SU-DHL-6 (cell line): Measurements from ENCODE around the gene TYMS.
A peak's percentile ranks its signal among the peaks of the same experiment; 100 is the strongest.

Source experiments
- H2AFZ ChIP-seq: fragments of 200-600 bp; sonication (generic); 2 replicates; pipeline ENCODE4 v1.6.1; 2014; ENCODE audit warnings: low read depth, mild to moderate bottlenecking, moderate library complexity, mixed read lengths, antibody characterized with exemption, low read length; ENCODE audit not compliant: severe bottlenecking
- H3F3A ChIP-seq: fragments of 200-600 bp; shearing (Covaris generic); 2 replicates; pipeline ENCODE4 v1.6.0; 2016; ENCODE audit warnings: antibody characterized with exemption, mild to moderate bottlenecking; ENCODE audit not compliant: insufficient read depth
- H3K27ac ChIP-seq: fragments of 200-600 bp; sonication (generic); 2 replicates; pipeline ENCODE4 v1.5.1; 2016; ENCODE audit warnings: low read depth, mild to moderate bottlenecking, low read length, moderate library complexity, mixed read lengths
- H3K27me3 ChIP-seq: fragments of 200-600 bp; sonication (generic), shearing (Covaris generic); 2 replicates; pipeline ENCODE4 v1.6.0; 2014; ENCODE audit warnings: mild to moderate bottlenecking, low read length
- H3K36me3 ChIP-seq: fragments of 200-600 bp; sonication (generic); 2 replicates; pipeline ENCODE4 v1.6.1; 2014; ENCODE audit warnings: mild to moderate bottlenecking, low read length, mixed read lengths
- H3K4me2 ChIP-seq: fragments of 300-600, 200-600 bp; shearing (Covaris generic), sonication (generic); 2 replicates; pipeline ENCODE4 v1.6.0; 2014; ENCODE audit warnings: low read length, low read depth, mild to moderate bottlenecking; ENCODE audit not compliant: poor library complexity, severe bottlenecking
- H3K4me3 ChIP-seq: fragments of 200-600 bp; sonication (generic); 2 replicates; pipeline ENCODE4 v1.5.1; 2014; ENCODE audit warnings: antibody characterized with exemption, low read length, mild to moderate bottlenecking, mixed read lengths; ENCODE audit not compliant: insufficient read depth, poor library complexity, severe bottlenecking
- H3K79me2 ChIP-seq: fragments of 200-600 bp; sonication (generic); 2 replicates; pipeline ENCODE4 v1.6.1; 2014; ENCODE audit warnings: mild to moderate bottlenecking, low read length, moderate library complexity; ENCODE audit not compliant: insufficient read depth
- H3K9ac ChIP-seq: fragments of 200-600 bp; sonication (generic); 2 replicates; pipeline ENCODE4 v1.7.0; 2014; ENCODE audit warnings: mild to moderate bottlenecking, low read length
- H3K9me2 ChIP-seq: fragments of 200-600 bp; sonication (generic); replicated peaks from 2 replicates; pipeline ENCODE4 v1.6.1; 2014; ENCODE audit warnings: low read length; ENCODE audit not compliant: insufficient read depth
- H3K9me3 ChIP-seq: fragments of 200-600 bp; sonication (generic); 2 replicates; pipeline ENCODE4 v1.6.1; 2014; ENCODE audit warnings: low read length, mixed read lengths; ENCODE audit not compliant: insufficient read depth
- H4K20me1 ChIP-seq: fragments of 200-600 bp; sonication (generic); 2 replicates; pipeline ENCODE4 v1.6.1; 2014; ENCODE audit warnings: low read depth, mild to moderate bottlenecking, antibody characterized with exemption, low read length, moderate library complexity, mixed read lengths
- EZH2phosphoT487 ChIP-seq: fragments of 200-600 bp; sonication (generic), shearing (Covaris generic); conservative IDR thresholded peaks from 2 replicates; pipeline ENCODE4 v1.6.1; 2018; ENCODE audit warnings: mild to moderate bottlenecking, antibody characterized with exemption, low read length, moderate library complexity, mixed read lengths
- TF ChIP-seq, protein P1 (sequence below): fragments of 200-600 bp; sonication (generic); IDR thresholded peaks from one replicate; pipeline ENCODE4 v1.5.1; 2017; ENCODE audit warnings: antibody characterized with exemption, mild to moderate bottlenecking, low read length, moderate library complexity; ENCODE audit not compliant: insufficient read depth, poor library complexity, severe bottlenecking

TYMS gene

DNA sequence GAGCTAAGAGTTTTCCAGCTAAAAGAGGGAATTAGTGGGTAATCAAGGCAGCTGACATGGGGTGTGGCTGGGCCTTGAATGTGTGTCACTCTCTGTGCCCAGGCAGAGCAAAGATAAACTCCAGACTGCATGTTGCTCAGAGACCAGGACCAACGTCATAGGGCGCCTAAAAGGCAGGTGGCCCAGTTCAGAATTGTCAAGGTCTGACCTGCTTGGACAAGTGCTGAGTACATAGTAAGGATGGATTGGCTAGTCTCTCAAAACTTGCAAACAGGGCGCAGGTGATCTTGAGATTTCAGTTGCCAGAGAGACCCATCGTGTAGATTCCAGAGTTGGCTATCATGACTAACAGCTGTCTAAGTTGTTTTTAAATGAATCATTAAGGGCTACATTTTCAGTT is 41.7 kb upstream of the TYMS start:
- Histone ChIP-seq H4K20me1 (no peaks in the 10 kb centered on the region), H3K4me2 (no peak overlapping the region), H3F3A (no peaks in the 10 kb centered on the region), H3K9ac (no peak overlapping the region), H3K4me3 (no peak overlapping the region), H3K9me3 (no peaks in the 10 kb centered on the region), H3K79me2 (no peaks in the 10 kb centered on the region), H3K36me3 (no peaks in the 10 kb centered on the region), H2AFZ (no peak overlapping the region), H3K9me2 (no peaks in the 10 kb centered on the region), H3K27me3 (no peaks in the 10 kb centered on the region), H3K27ac (no peak overlapping the region)
- TF ChIP-seq EZH2phosphoT487 = no peak
- TF ChIP-seq, protein P1, sequence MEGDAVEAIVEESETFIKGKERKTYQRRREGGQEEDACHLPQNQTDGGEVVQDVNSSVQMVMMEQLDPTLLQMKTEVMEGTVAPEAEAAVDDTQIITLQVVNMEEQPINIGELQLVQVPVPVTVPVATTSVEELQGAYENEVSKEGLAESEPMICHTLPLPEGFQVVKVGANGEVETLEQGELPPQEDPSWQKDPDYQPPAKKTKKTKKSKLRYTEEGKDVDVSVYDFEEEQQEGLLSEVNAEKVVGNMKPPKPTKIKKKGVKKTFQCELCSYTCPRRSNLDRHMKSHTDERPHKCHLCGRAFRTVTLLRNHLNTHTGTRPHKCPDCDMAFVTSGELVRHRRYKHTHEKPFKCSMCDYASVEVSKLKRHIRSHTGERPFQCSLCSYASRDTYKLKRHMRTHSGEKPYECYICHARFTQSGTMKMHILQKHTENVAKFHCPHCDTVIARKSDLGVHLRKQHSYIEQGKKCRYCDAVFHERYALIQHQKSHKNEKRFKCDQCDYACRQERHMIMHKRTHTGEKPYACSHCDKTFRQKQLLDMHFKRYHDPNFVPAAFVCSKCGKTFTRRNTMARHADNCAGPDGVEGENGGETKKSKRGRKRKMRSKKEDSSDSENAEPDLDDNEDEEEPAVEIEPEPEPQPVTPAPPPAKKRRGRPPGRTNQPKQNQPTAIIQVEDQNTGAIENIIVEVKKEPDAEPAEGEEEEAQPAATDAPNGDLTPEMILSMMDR = no peak

DNA sequence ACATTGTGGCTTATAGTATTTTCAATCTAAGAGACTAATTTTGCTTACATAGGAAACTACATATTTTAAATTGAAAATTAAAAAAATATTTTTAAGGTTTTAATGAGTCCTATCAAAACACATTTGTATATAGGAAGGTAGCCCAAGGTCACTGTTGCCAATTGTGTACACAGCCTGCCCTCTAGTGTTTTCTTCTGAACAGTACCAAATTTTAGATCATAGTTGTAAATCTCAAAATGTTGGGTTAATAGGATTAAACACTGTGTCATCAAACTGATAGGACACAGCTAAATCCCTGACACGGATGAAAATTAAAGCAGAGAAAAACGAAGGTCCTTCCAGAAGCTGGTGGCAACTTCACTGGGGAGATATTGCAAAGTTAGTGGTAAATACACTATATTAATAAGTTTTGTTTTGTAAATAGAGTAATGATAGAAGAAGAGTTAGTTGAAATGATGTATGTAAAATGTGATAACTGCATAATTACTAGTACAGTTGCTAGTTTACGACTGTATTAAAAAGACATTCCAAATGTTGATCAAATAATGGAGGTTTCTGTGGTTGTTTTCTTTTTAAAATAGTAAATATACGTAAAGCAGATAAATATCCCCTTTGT is 41.0 kb upstream of the TYMS start:
- H3K27me3 ChIP-seq = no peaks in the 10 kb centered on the region
- no peaks in the 10 kb centered on the region for H3K9me3 ChIP-seq
- no peaks in the 10 kb centered on the region for H3F3A ChIP-seq
- no peak overlapping the region for H3K4me3 ChIP-seq
- H3K4me2 ChIP-seq = no peak overlapping the region
- no peak overlapping the region for H3K27ac ChIP-seq
- H2AFZ ChIP-seq = no peak overlapping the region
- H4K20me1 ChIP-seq = no peaks in the 10 kb centered on the region
- H3K9ac ChIP-seq = no peak overlapping the region
- no peaks in the 10 kb centered on the region for H3K79me2 ChIP-seq
- H3K36me3 ChIP-seq = no peaks in the 10 kb centered on the region
- TF ChIP-seq, protein P1 = peak; percentile 31
- no peak for TF ChIP-seq EZH2phosphoT487
- H3K9me2 ChIP-seq = no peaks in the 10 kb centered on the region

DNA sequence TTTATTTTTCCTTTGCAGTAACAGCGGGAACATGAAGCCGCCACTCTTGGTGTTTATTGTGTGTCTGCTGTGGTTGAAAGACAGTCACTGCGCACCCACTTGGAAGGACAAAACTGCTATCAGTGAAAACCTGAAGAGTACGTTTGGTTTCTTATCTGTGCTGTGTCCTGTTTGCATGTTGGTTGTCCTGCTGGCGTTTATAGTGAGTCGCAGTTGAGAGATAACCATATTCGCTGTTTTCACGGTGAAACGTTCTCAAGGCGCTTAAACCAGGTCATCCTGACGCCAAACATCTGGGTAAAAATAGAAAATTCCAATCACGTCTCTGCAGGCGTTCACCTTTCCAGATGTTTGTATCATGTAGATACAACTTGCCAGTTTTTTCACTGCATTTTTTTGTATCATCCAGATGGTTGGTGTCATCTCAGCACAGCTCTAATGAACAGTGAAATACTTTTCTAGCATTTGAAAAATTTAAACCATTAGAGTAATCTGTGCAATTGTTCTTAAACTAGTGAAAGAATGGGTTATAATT is 39.4 kb upstream of the TYMS start:
- TF ChIP-seq EZH2phosphoT487 = no peak
- TF ChIP-seq, protein P1 = no peak
- no peaks in the 10 kb centered on the region for H3K79me2 ChIP-seq
- no peaks in the 10 kb centered on the region for H3F3A ChIP-seq
- H3K9ac ChIP-seq = no peak overlapping the region
- no peak overlapping the region for H3K27ac ChIP-seq
- no peaks in the 10 kb centered on the region for H3K9me3 ChIP-seq
- H3K4me3 ChIP-seq = no peak overlapping the region
- H3K27me3 ChIP-seq = no peaks in the 10 kb centered on the region
- H3K9me2 ChIP-seq = no peaks in the 10 kb centered on the region
- no peak overlapping the region for H3K4me2 ChIP-seq
- H3K36me3 ChIP-seq = no peaks in the 10 kb centered on the region
- no peak overlapping the region for H2AFZ ChIP-seq
- no peaks in the 10 kb centered on the region for H4K20me1 ChIP-seq
